HEK293 (cell line): Measurements from ENCODE around the gene OLFM3.

Source experiments
- CTCF ChIP-seq: fragments of 450-650 bp; formaldehyde crosslinking; IDR thresholded peaks from 2 replicates; pipeline ENCODE4 v1.5.1; 2016; ENCODE audit warnings: missing biosample characterization, missing genetic modification characterization
- ZNF266 ChIP-seq: fragments of 450-650 bp; formaldehyde crosslinking; IDR thresholded peaks from 2 replicates; pipeline ENCODE4 v1.5.1; 2016; ENCODE audit warnings: missing biosample characterization, missing genetic modification characterization, low read depth

GRCh38 chr1:101841824-101842223 is 154.9 kb downstream of the OLFM3 start:
- TF ChIP-seq CTCF (tag by site-specific recombination) (no peak), ZNF266 (tag by site-specific recombination) (no peak)
